Upper lobe of right lung (tissue), 1 donor: Measurements from ENCODE around the gene MAS1L. TPM values are rescaled to one million over a fixed set of nuclear protein-coding genes. Genes with fewer than 3 reads are reported as not detected.

Experiments
- ATAC-seq: fragments of 200-7000 bp; cut with Tn5 transposase; one replicate; pipeline ENCODE4 v1.9.1; 2020; ENCODE audit warnings: mild to moderate bottlenecking, moderate library complexity
- DNase-seq: peaks from one replicate; pipeline ENCODE4 v3.0.0-alpha.2; 2020
- H3K27ac ChIP-seq: fragments of 200-600 bp; one replicate; pipeline ENCODE4 v1.8.0; 2022
- H3K27me3 ChIP-seq: fragments of 200-600 bp; one replicate; pipeline ENCODE4 v1.8.0; 2022; ENCODE audit warnings: mild to moderate bottlenecking
- H3K36me3 ChIP-seq: fragments of 200-600 bp; one replicate; pipeline ENCODE4 v1.8.0; 2022
- H3K4me1 ChIP-seq: fragments of 200-600 bp; one replicate; pipeline ENCODE4 v1.8.0; 2022
- H3K4me3 ChIP-seq: fragments of 200-600 bp; one replicate; pipeline ENCODE4 v1.8.0; 2022; ENCODE audit warnings: mild to moderate bottlenecking
- H3K9me3 ChIP-seq: fragments of 200-600 bp; one replicate; pipeline ENCODE4 v1.8.0; 2022
- intact Hi-C: fragments of 100-400 bp; cut with DNase I; formaldehyde crosslinking; loops from one replicate; pipeline ENCODE4 v1.11.0; 2022
- total RNA-seq: library from RNA; stranded (reverse); fragmentation: NEBNext Ultra II Directional; extraction: Animal tissue kit (Norgen Biotek cat#: 25700); gene quantifications from one replicate; pipeline ENCODE4 v1.2.1, GENCODE V29; 2021
- TF ChIP-seq, protein P1 (sequence below): fragments of 200-600 bp; IDR thresholded peaks from one replicate; pipeline ENCODE4 v1.8.0; 2022; ENCODE audit warnings: antibody characterized with exemption
- donor health status: DM: no; HTN: yes; CAD: no; lungs with severe emphysema.

Gene MAS1L
- total RNA-seq, 1 donor from 2014 or later, result 0.64 TPM

DNA sequence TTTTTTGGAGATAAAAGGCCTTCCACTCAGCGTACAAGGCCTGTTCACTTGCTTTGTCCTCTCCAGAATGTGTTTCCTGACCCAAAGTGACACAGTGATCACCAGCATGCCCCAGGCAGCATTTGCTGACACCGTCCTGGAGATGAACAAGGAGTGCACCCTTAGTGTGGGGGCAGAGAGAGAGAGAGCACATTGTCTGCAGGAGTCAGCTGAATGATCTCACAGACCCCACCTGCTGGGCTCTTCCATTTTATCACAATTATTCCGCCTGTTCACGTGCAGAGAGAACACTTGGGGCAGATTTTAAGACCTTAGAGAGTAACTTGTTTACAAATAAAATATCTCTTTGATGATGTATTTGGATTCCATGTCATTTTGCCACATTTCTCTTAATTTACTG lies 22.4 kb upstream of the MAS1L start:
- intact Hi-C loops, result no loop called here
- DNase-seq, result no peak
- no peak overlapping the region for H3K4me3 ChIP-seq
- no peaks in the 10 kb centered on the region for H3K4me1 ChIP-seq
- no peaks in the 10 kb centered on the region for H3K36me3 ChIP-seq
- H3K9me3 ChIP-seq, result no peaks in the 10 kb centered on the region
- H3K27me3 ChIP-seq, result no peaks in the 10 kb centered on the region
- H3K27ac ChIP-seq, result no peak overlapping the region
- ATAC-seq, result no peak
- TF ChIP-seq, protein P1, sequence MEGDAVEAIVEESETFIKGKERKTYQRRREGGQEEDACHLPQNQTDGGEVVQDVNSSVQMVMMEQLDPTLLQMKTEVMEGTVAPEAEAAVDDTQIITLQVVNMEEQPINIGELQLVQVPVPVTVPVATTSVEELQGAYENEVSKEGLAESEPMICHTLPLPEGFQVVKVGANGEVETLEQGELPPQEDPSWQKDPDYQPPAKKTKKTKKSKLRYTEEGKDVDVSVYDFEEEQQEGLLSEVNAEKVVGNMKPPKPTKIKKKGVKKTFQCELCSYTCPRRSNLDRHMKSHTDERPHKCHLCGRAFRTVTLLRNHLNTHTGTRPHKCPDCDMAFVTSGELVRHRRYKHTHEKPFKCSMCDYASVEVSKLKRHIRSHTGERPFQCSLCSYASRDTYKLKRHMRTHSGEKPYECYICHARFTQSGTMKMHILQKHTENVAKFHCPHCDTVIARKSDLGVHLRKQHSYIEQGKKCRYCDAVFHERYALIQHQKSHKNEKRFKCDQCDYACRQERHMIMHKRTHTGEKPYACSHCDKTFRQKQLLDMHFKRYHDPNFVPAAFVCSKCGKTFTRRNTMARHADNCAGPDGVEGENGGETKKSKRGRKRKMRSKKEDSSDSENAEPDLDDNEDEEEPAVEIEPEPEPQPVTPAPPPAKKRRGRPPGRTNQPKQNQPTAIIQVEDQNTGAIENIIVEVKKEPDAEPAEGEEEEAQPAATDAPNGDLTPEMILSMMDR, result no peak

DNA sequence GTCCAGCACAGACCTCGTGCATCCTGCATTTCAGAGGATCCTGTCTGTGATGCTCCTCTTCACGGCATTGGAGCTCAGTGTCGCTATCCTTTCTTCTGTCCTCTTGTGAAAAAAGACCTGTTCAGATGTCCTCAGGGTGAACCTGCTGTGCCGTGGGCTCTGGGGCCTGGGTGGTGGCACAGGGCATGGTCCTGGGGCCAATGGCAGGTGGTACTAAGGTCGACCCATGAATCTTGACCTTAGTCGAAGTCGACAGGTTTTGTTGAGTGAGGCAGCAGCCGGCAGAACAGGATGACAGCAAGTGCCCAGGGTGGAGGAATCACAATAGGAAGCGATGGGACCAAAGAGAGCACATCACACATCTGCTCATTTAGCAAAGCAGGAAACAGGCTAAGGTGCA lies 22.0 kb upstream of the MAS1L start:
- intact Hi-C loops, result no loop called here
- TF ChIP-seq, protein P1, result no peak
- no peaks in the 10 kb centered on the region for H3K36me3 ChIP-seq
- ATAC-seq (no peak), DNase-seq (no peak)
- no peak overlapping the region for H3K4me3 ChIP-seq
- no peaks in the 10 kb centered on the region for H3K27me3 ChIP-seq
- no peaks in the 10 kb centered on the region for H3K4me1 ChIP-seq
- H3K9me3 ChIP-seq, result no peaks in the 10 kb centered on the region
- no peak overlapping the region for H3K27ac ChIP-seq

- no peak overlapping the region for H3K27ac ChIP-seq
- H3K9me3 ChIP-seq, result no peaks in the 10 kb centered on the region
- no peaks in the 10 kb centered on the region for H3K36me3 ChIP-seq
- no peak overlapping the region for H3K4me3 ChIP-seq
- TF ChIP-seq, protein P1, result no peak
- ATAC-seq, result no peak
- DNase-seq, result no peak
- intact Hi-C loops, result no loop called here
- no peaks in the 10 kb centered on the region for H3K4me1 ChIP-seq
- no peaks in the 10 kb centered on the region for H3K27me3 ChIP-seq
These were observed 21.5 kb upstream of the MAS1L start for GRCh38 chr6:29509239-29509638.

- TF ChIP-seq, protein P1, result no peak
- H3K4me3 ChIP-seq, result no peak overlapping the region
- no peaks in the 10 kb centered on the region for H3K4me1 ChIP-seq
- no peak for DNase-seq
- H3K36me3 ChIP-seq, result no peaks in the 10 kb centered on the region
- no peak overlapping the region for H3K27ac ChIP-seq
- H3K27me3 ChIP-seq, result no peaks in the 10 kb centered on the region
- ATAC-seq, result no peak
- intact Hi-C loops, result no loop called here
- no peaks in the 10 kb centered on the region for H3K9me3 ChIP-seq
These were observed 19.6 kb upstream of the MAS1L start for GRCh38 chr6:29507319-29507718.

DNA sequence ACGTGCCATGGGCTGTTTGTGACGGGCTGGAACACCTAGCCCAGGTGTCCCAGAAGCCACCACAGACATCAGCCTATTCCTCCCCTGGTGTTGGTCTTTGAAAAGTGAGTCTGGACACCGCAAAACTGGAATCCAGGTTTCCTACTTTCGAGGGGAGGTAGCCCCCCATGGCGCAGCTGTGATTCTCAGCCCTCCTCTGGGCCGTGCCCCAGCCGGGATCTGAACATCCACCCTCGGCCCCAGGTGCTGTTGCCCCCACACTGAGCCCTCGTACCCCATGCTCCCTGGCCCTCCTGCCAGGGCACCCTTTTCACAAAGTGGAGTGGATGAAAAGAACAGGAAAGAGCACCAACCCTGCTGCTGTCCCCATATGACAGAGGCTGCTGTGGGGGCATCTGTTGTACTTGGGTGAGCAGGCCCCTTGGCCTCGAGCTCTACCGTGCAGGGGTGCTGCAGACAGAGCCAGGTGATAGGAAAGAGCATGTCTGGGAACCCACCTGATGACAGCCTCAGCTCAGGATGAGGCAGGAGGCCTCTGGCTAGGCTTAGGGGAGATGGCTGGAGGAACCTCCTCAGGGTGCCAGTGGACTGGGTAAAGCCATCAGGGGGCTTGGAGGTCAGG lies 18.8 kb upstream of the MAS1L start:
- no peak for DNase-seq
- H3K36me3 ChIP-seq, result no peaks in the 10 kb centered on the region
- H3K4me1 ChIP-seq, result no peaks in the 10 kb centered on the region
- no peak overlapping the region for H3K27ac ChIP-seq
- TF ChIP-seq, protein P1, result no peak
- ATAC-seq, result no peak
- no peak overlapping the region for H3K4me3 ChIP-seq
- peaks cover 1% of the 10 kb centered on the region for H3K27me3 ChIP-seq
- intact Hi-C loops, result no loop called here
- no peaks in the 10 kb centered on the region for H3K9me3 ChIP-seq

- H3K27me3 ChIP-seq, result peaks cover 4% of the 10 kb centered on the region
- no peak overlapping the region for H3K27ac ChIP-seq
- no peak for DNase-seq
- no peaks in the 10 kb centered on the region for H3K36me3 ChIP-seq
- H3K4me3 ChIP-seq, result no peak overlapping the region
- TF ChIP-seq, protein P1, result no peak
- intact Hi-C loops, result no loop called here
- ATAC-seq, result no peak
- H3K9me3 ChIP-seq, result no peaks in the 10 kb centered on the region
- no peaks in the 10 kb centered on the region for H3K4me1 ChIP-seq
These were observed 18.1 kb upstream of the MAS1L start for GRCh38 chr6:29505808-29506207.
